COLO829 (cell line): ENCODE data around the gene PKNOX2.
A peak's percentile ranks its signal among the peaks of the same experiment; 100 is the strongest.

ENCODE experiments used
- DNase-seq: peaks from one replicate; pipeline ENCODE4 v3.0.0; 2012; ENCODE audit warnings: low spot score

Gene PKNOX2

DNA sequence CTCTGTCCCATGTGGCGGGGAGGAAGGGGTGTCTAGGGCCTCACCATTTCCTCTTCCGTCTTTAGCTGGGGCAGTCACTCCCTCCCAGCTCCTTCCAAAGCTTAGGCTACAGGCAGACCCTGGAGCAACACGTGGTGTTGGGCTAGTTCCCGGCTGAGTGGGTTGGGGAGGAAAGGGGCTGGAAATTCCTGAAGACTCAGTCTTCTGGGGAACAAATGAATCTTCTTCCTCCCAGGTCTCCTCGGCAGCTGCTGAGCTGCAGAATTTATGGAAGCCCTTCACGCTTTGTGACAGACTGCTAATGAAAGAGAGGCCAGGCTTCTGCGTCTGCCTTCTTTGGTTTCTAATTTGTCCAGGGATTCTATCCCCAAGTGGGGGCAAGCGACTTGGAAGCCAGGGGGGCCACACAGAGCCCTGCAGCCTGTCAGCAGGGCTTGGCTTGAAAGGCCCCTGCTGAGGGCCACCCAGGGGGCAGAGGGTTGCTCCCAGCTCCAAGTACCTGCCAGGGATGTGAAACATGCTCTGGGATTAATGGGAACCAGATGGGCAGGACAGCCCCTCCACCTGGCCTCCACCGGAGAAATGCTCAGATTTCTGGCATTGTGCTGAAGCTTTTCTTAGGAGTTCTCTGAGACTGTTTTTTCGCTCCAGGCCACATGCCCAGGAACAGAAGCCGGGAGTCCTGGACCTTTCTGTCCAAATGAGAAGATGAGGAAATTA, 123.1 kb downstream of the PKNOX2 start:
- no peak for DNase-seq

- no peak for DNase-seq
These were observed 125.0 kb downstream of the PKNOX2 start for GRCh38 chr11:125289419-125290098.

GRCh38 chr11:125290263-125290662, 125.7 kb downstream of the PKNOX2 start:
- no peak for DNase-seq

DNA sequence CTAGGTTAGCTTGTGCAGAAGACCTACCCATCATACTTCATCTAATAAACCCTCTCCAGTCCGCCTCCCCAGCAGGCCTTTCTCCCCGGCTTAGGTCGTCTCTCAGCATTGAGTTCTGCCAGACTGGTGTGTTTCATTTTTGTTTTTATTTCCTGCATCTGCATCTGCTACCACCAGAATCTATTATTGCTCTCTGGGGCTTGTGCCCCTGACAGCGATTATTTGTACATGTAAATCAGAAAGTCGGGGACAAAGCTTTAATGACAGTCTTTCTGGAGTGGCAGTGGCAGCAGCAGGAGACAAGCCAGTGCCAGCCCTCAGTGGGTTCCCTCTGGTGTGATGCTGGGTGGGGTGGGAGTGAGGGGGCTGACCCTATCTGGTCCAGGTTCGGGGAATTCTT, 127.5 kb downstream of the PKNOX2 start:
- DNase-seq, result no peak

DNA sequence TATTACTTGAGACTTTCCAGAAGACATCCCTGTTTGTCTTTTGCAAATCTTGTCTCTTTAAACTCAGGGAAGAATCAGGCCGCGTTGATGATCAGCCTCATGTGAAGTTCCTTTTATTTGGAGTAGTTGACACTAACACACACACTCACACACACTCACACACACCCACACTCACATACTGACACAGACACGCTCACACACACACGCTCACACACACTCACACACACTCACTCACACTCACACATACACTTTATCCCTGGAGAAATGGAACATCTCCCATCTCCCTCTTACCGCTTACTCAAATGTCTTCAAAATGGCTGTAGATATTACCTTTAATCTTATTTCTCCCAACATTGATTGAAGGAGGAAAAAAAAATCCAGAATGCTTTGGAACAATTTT, 129.0 kb downstream of the PKNOX2 start:
- no peak for DNase-seq

- no peak for DNase-seq
These were observed 131.4 kb downstream of the PKNOX2 start for GRCh38 chr11:125295931-125296330.

DNA sequence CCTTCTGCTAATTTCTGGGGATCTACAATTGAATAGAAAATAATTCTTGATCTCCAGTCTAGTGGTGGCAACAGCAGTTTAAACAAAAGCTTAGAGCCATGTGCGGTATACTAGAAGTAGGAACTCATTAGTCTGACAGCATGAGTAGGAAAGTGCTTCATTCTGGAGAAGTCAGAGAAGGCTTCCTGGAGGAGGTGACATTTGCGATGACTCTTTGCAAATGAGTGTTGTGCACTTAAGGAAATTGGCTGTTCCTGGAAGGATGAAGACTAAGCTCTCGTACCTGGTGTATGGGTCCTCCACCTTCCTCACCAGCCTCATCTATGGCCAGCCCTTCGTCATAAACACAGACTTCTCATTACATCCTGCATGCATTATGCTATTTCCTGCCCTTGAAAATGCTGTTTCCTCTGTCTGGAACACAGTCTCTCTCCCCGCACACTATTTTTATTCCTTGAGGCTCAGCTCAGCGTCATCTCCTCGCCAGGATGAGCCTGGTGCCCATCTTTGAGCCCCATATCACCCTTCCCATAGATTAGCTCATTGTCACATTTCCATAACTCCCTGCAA, 132.9 kb downstream of the PKNOX2 start:
- no peak for DNase-seq

GRCh38 chr11:125299061-125299615, 134.6 kb downstream of the PKNOX2 start:
- DNase-seq, result no peak

DNA sequence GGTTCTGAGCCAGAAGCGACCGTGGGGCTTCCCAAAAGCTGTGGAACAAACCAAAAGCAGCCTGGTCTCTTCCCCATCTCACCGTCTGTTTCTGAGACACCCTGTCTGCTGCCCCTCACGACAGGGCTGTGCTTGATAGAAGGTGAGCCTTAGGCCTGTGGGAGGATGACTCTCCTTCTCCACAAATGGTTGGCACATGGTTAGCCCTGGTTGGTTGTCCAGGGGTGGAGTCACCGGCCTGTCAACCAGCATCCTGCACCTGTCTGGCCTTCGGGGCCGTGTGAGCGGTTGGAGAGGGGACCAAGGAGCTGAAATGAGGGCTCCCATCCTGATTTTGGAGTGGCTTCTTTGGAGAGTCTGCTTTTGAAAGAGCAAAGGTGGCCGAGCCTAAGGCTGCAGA, 135.3 kb downstream of the PKNOX2 start:
- DNase-seq, result no peak

- peak; percentile 77 for DNase-seq
These were observed 136.3 kb downstream of the PKNOX2 start for GRCh38 chr11:125300791-125301218.

DNA sequence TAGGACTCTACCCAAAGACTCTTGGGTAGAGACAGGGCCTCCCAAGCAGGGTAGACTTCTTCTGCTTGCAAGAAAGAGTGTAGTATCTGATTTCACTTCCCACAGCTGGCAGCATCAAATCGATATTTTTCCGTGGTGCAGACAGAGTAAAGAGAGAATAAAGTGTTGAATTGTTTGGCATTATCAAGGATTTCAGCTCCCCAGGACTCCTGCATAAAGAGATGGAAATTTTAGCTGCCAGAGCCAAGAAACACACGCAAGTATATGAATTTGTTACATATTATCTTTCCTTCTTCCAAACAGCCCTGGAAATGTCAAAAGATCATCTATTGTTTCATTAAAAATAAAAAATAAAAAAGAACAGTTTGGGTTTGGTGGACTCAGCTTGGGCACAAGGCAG, 136.8 kb downstream of the PKNOX2 start:
- DNase-seq, result no peak

DNA sequence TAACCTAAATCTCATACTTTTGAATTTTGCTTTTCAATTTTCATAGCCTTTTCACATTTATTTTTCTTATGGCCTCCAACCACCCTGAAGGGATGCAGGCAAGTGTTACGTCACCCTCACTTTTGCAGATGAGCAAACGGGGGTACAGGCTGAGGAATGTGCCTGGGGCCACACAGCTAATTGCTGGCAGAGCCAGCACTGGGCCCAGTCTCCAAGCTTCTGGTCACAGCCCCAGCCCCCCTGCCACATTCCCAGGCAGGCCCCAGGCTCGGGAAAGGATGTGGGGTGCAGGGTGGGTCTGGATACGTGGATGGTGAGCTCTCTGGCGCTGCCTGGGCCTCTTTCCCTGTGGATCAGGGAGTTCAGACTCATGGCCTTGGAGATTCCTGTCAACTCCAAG, 138.6 kb downstream of the PKNOX2 start:
- DNase-seq, result no peak

DNA sequence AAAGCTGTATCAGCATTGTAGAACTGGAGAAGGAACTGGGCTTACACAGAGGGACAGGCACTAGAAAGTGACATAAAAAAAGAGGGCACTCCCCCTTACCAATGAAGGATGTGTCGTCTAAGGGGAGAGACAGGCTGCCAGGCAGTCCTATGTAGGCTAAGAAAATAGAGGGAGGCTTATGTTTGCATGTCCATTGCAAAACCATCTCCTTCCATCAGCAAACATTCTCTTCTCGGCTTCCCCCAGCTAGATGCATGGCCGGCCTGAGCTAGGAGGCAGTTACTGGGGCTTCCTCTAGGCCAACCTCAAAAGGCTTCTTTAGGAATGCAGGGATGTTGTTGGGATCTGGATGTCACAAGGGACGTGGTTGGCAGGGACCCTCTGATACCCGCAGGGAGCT, 139.1 kb downstream of the PKNOX2 start:
- DNase-seq, result no peak

GRCh38 chr11:125304136-125304535, 139.6 kb downstream of the PKNOX2 start:
- no peak for DNase-seq

GRCh38 chr11:125304876-125305275, 140.3 kb downstream of the PKNOX2 start:
- DNase-seq, result no peak

DNA sequence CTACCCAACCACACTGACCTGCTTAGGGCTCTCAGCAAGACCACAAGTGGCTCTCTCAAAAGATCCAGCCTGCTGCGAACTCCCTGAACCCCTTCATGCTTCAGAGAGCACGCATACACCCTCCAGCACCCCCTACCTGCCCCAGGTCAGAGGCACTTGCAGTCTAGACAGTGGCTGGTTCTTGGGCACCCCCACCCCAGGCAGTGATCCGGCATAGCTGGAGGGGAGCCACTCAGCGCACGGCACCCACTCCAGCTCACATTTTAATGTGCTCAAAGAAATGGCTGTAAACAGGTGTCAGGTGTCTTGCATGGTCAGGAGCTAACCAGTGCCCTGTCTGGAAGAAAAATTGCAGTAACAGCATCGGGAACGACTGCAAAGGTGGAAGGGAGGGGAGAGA, 140.8 kb downstream of the PKNOX2 start:
- no peak for DNase-seq

- DNase-seq, result no peak
These were observed 141.9 kb downstream of the PKNOX2 start for GRCh38 chr11:125306476-125306875.

GRCh38 chr11:125308246-125308645, 143.7 kb downstream of the PKNOX2 start:
- no peak for DNase-seq

GRCh38 chr11:125312391-125312790, 147.8 kb downstream of the PKNOX2 start:
- no peak for DNase-seq

DNA sequence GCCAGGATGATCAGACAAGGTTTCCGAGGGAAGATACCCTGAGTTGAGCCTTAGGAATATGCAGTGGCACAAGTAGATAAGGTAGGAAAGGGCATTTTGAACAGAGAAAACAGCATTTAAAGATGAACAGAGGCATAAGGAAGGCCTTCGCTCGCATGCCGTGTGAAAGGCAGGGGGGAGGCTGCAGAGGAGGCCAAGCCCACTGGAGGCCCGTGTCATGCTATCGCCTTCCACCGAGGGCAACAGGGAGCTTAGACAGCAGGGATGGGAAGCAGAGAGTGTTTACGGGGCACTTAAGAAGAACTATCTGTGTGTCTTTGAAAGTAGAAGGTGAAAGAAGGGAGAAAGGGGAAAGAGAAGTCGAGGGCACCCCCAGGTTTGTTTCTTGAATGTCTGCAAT, 148.3 kb downstream of the PKNOX2 start:
- DNase-seq, result no peak

- DNase-seq, result no peak
These were observed 149.0 kb downstream of the PKNOX2 start for GRCh38 chr11:125313271-125314219.
